NT2/D1 (cell line): ENCODE results near the gene CREB5.

ENCODE experiments used
- SUZ12 ChIP-seq: IDR thresholded peaks from 2 replicates; pipeline ENCODE4 v1.6.1; 2011; ENCODE audit not compliant: insufficient read length, insufficient read depth; ENCODE audit errors: extremely low read depth
- YY1 ChIP-seq: IDR thresholded peaks from 2 replicates; pipeline ENCODE4 v1.6.1; 2011; ENCODE audit not compliant: insufficient read length, insufficient read depth
- ZNF274 ChIP-seq: IDR thresholded peaks from 2 replicates; pipeline ENCODE4 v1.6.1; 2011; ENCODE audit warnings: mild to moderate bottlenecking, low read depth, low read length

DNA sequence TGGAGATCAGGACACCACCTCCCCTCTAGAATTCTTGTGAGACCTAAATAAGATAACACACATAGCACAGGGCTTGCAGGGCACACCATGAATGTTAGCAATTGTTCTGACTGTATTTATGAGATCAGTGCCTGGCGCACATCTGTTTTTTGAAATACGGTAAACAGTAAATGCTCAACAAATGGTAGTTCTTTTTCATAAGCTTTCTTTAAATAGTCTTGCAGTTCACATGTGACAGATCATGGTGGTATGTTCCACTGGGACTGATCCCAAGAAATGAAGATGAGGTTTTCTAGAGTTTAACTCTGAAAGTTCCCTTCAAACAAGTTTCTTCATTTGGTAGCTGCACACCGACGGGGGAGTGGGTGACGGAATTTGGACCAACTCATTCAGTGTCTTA is 34.8 kb downstream of the CREB5 start:
- TF ChIP-seq ZNF274, result no peak
- TF ChIP-seq YY1, result no peak
- no peak for TF ChIP-seq SUZ12
